Cardiac muscle cell (in vitro differentiated cells and primary cell): Measurements from ENCODE around the gene HSPB8. TPM values are rescaled to one million over a fixed set of nuclear protein-coding genes. Genes with fewer than 3 reads are reported as not detected.

ENCODE experiments used
- DNase-seq, 2 donors: peaks; one replicate each; pipeline versions ENCODE4 v3.0.0 to v3.0.0-alpha.2; 2010 to 2017; ENCODE audit warnings: low read depth in 1 of 2, low spot score in 1 of 2
- H3K27ac ChIP-seq: fragments of 200-600 bp; sonication (generic); 2 replicates; pipeline ENCODE4 v1.5.1; 2016
- H3K27me3 ChIP-seq: fragments of 200-600 bp; sonication (generic); 2 replicates; pipeline ENCODE4 v1.6.0; 2016; ENCODE audit warnings: control low read depth
- H3K36me3 ChIP-seq: fragments of 200-600 bp; sonication (generic); 2 replicates; pipeline ENCODE4 v1.5.1; 2016; ENCODE audit warnings: control low read depth
- H3K4me1 ChIP-seq: fragments of 200-600 bp; sonication (generic); 2 replicates; pipeline ENCODE4 v1.8.1; 2017; ENCODE audit warnings: low read depth, mild to moderate bottlenecking, mixed run types
- H3K4me3 ChIP-seq: fragments of 200-600 bp; sonication (generic); 2 replicates; pipeline ENCODE4 v1.5.1; 2016; ENCODE audit warnings: mild to moderate bottlenecking
- H3K9me3 ChIP-seq: fragments of 200-600 bp; sonication (generic); 2 replicates; pipeline ENCODE4 v1.5.1; 2017; ENCODE audit warnings: low read depth, mild to moderate bottlenecking, control low read depth
- polyA plus RNA-seq: library from polyadenylated mRNA; unstranded; fragments of >200 nt; fragmentation: Nextera tagmentation; extraction: Ambion mirVana; gene quantifications from 2 replicates; pipeline ENCODE4 v1.2.1, GENCODE V29; 2016
- total RNA-seq: library from RNA; depleted of rRNA; stranded (reverse); fragments of >200 nt; gene quantifications from 2 replicates; pipeline ENCODE4 v1.2.3, GENCODE V29; 2016
- TF ChIP-seq, protein P1 (sequence below): IDR thresholded peaks from 2 replicates; pipeline ENCODE4 v1.5.1; 2012; ENCODE audit warnings: low read depth, mild to moderate bottlenecking, low read length

Gene HSPB8, protein sequence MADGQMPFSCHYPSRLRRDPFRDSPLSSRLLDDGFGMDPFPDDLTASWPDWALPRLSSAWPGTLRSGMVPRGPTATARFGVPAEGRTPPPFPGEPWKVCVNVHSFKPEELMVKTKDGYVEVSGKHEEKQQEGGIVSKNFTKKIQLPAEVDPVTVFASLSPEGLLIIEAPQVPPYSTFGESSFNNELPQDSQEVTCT
- 79.1 and 99.2 TPM in 2 replicates for total RNA-seq
- 93.5 and 119 TPM in 2 replicates for polyA plus RNA-seq

DNA sequence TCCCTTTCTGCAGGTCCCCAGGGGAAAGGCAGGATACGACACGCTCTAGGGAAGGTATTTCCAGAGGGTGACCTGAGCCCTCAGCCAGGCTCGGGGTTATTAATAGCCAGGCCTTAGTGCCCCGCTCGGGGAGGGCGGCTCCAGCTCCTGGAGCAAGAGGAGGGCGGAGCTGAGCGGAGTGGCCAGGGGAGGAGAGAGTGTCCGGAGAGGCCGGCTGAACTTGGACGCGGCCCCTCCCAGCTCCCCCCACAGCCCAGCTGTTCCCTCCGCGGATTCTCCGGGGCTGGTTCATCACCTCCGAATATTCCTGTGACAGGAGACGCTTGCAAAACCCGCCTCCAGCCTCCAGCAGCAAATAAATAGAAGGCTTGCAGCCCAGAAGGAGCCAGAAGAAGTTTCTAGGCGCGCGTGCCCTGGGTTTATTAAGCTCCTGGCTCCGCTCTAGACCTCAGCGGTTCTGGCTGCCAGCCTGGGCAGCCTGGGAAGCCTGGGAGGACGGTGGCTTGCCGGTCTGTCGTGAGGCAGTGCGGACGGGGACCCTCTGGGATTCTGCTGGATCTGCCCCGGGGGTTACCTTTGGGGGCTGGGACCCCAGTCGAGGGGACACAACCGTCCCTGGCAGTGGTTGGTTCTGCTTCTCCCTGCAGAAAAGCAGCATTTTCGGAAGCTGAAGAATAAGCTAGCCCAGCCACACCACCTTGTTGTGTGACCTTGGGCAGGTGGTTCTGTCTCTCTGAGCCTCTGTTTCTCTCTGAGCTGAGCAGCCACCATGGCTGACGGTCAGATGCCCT, at the start of gene HSPB8:
Gene HSPB8 (plus strand): TSS at position 388 of the 791 bp plus-strand sequence. CDS start 382 bp downstream, at position 770.
- no peaks in the 10 kb centered on the region for H3K9me3 ChIP-seq
- peaks cover 36% of the 10 kb centered on the region for H3K4me1 ChIP-seq
- H3K27me3 ChIP-seq = no peaks in the 10 kb centered on the region
- peak within 1 kb of the TSS; percentile 100 for H3K27ac ChIP-seq
- H3K36me3 ChIP-seq = no peaks in the 10 kb centered on the region
- TF ChIP-seq, protein P1, sequence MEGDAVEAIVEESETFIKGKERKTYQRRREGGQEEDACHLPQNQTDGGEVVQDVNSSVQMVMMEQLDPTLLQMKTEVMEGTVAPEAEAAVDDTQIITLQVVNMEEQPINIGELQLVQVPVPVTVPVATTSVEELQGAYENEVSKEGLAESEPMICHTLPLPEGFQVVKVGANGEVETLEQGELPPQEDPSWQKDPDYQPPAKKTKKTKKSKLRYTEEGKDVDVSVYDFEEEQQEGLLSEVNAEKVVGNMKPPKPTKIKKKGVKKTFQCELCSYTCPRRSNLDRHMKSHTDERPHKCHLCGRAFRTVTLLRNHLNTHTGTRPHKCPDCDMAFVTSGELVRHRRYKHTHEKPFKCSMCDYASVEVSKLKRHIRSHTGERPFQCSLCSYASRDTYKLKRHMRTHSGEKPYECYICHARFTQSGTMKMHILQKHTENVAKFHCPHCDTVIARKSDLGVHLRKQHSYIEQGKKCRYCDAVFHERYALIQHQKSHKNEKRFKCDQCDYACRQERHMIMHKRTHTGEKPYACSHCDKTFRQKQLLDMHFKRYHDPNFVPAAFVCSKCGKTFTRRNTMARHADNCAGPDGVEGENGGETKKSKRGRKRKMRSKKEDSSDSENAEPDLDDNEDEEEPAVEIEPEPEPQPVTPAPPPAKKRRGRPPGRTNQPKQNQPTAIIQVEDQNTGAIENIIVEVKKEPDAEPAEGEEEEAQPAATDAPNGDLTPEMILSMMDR = no peak
- H3K4me3 ChIP-seq = peak within 1 kb of the TSS; percentile 40
- DNase-seq = peak; percentile 97 to 98

DNA sequence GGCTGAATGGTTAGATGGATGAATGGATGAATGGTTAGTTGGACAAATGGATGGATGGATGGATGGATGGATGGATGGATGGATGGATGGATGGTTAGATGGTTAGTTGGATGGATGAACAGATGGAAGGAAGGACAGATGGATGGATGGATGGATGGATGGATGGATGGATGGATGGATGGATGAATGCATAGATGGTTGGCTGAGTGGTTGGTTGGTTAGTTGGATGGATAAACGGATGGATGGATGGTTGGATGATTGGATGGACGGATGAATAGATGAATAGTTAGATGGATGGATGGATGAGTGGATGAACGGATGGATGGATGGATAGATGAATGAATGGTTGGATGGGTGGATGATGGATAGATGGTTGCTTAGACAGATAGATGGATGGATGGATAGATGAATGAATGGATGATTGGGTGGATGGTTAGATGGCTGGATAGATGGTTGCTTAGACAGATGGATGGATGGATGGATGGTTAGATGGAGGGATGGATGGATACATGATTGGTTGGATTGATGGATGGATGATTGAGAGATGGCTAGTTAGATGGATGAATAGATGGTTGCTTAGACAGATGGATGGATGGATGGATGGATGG, 48.8 kb upstream of the HSPB8 start:
- no peaks in the 10 kb centered on the region for H3K36me3 ChIP-seq
- H3K27ac ChIP-seq = no peak overlapping the region
- no peak for DNase-seq
- no peaks in the 10 kb centered on the region for H3K27me3 ChIP-seq
- H3K9me3 ChIP-seq = peaks cover 5% of the 10 kb centered on the region
- H3K4me3 ChIP-seq = no peak overlapping the region
- TF ChIP-seq, protein P1 = no peak
- H3K4me1 ChIP-seq = no peaks in the 10 kb centered on the region

DNA sequence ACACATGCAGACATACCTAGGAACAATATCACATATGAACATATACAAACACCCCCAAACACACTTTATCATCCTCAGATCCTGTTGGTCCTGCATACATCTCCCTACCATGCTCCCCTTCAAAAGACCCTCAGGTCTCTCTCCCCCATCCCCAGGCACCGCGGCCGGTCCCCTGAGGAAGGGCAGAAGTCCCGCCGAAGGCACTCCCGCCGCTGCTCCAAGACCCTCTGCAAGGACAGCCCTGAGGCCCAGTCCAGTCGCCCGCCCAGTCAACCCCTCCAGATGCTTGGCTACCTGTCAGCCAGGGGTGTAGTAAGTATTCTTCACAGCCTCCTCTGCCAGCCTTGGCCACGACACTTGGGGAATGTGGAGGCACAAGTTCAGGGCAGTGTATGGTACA, 48.2 kb upstream of the HSPB8 start:
- Histone ChIP-seq H3K36me3 (no peaks in the 10 kb centered on the region), H3K4me1 (no peaks in the 10 kb centered on the region), H3K27ac (no peak overlapping the region), H3K4me3 (no peak overlapping the region), H3K27me3 (no peaks in the 10 kb centered on the region), H3K9me3 (peaks cover 6% of the 10 kb centered on the region)
- DNase-seq = no peak
- TF ChIP-seq, protein P1 = no peak

DNA sequence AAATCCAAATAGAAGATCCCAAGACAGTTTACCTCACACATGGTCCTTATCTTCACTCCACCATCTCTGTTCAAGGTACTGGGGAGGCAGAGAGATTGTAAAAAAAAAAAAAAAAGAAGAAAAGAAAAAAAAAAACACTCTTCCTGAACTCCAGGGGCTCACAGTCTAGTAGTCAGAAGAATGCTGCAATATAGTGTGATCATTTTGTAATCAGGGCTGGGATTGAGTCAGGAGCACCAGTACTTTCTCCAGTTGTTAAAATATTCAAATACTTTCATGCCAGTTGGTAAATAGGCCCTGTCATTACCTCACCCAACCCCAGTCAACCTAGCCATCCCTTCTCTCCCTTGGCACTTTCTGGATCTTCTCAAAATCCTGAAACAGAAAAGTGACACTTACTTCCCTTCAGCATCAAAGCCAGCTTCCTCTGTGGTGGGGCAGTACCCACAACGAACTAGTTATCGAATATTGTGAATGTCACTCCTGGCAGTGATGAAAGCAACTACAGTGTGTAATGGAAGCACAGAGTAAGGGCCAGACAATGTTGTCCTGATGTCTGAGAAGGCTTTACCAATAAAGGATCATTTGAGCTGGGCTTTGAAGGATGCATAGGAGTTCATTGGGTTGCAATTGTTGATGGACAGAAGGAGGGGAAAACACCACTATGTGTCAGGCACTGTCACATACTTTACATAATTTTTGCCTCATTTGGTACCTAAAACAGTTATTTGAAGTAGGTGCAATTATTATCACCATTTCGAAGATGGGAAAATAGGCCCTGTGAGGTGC, 44.3 kb upstream of the HSPB8 start:
- H3K4me1 ChIP-seq = no peaks in the 10 kb centered on the region
- H3K9me3 ChIP-seq = peaks cover 6% of the 10 kb centered on the region
- no peak overlapping the region for H3K4me3 ChIP-seq
- TF ChIP-seq, protein P1 = no peak
- DNase-seq = no peak
- H3K36me3 ChIP-seq = no peaks in the 10 kb centered on the region
- H3K27me3 ChIP-seq = no peaks in the 10 kb centered on the region
- H3K27ac ChIP-seq = no peak overlapping the region

DNA sequence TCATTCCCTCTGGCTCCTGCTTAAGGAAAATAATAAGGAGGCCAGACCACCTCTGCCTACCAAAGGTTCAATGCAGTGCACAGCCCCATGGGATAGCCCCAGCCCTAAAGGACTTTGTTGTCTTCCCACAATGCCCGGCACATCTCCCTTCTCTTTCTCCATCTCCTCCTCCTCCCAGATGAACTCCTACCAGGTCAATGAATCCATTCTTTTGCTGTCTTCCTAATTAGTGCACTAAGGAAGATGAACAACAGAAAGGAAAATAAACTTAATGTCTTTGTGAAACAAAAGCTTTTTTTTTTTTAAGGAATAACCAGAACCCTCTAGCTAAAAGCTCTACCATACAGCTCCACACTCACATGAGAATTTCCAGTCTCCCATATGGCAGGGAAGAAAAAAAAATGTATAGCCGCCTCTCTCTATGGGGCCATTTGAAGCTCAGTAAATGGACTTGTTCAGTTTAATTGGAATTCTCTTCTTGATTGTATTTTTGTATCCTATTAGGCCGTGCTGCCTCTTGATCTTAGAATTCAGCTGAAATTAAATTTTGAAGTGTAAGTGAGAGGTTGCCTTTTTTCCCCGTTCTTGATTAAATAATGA, 41.8 kb upstream of the HSPB8 start:
- Histone ChIP-seq H3K9me3 (peaks cover 6% of the 10 kb centered on the region), H3K4me1 (no peaks in the 10 kb centered on the region), H3K27me3 (no peaks in the 10 kb centered on the region), H3K27ac (no peak overlapping the region), H3K36me3 (no peaks in the 10 kb centered on the region), H3K4me3 (no peak overlapping the region)
- TF ChIP-seq, protein P1 = no peak
- DNase-seq = no peak
